HCEC 1CT (cell line): Measurements from ENCODE around the gene NKAIN4.

Experiments
- DNase-seq: peaks from one replicate; pipeline ENCODE4 v3.0.0-alpha.2; 2017

NKAIN4 gene

DNA sequence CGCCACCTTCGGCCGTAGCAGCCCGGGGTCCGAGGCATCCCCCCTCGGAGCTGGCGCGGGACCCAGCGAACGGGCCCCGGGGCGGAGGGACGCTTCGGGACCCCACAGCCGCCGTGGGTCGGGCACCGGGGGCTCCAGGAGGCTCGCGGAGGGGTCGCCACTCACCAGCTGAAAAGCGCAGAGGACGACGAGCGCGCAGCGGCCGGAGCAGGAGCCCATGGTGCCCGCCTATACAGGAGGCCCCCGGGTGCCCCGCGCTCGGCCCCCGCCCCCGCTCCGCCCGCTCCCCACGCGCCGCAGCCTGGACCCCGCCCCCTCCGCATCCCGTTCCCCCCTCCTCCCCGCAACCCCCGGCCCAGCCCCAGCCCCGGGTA, at the start of gene NKAIN4:
Gene NKAIN4 (minus strand): TSS at position 232 of the 374 bp plus-strand sequence. CDS start 13 bp downstream, at position 219.
- no peak for DNase-seq

DNA sequence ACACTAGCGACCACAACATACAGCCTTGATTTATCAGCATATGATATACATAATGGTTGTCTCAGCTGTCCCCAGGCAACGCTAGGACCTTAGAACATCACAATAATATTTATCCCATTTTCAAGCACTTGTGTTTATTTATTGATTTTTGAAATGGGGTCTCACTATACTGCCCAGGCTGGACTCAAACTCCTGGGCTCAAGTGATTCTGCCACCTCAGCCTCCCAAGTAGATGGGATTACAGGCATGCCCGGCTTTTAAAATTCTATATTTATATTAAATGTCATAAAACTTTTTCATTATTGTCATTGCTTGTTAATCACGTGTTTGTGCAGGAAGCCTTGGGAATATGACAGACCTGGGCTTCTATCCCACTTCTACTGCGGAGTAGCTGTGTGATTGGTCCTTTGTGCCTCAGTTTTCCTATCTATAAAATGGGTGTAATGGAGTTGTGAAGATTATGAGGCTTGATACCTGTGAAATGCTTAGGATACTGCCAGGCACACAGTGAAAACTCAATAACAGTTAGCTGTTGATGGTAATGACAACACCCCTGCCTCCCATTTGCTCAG, 48.9 kb upstream of the NKAIN4 start:
- DNase-seq, result no peak

DNA sequence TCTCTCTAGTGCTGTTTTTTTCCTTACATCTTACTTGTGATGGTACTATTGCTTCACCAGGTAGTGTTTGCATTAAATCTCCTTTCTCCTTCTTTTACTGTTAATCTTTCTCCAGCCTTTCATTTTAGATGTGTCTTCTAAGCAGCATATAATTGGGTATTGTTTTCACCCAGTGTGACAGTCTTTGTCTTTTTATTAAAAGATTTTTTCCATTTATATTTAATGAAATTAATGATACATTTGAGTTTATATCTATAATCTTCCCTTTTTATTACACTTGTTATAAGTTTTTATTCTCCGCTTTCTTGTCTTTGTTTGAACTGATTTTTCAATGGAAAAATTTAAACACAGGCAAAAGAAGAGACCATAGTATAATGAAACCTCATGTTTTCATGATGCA, 47.4 kb upstream of the NKAIN4 start:
- no peak for DNase-seq

DNA sequence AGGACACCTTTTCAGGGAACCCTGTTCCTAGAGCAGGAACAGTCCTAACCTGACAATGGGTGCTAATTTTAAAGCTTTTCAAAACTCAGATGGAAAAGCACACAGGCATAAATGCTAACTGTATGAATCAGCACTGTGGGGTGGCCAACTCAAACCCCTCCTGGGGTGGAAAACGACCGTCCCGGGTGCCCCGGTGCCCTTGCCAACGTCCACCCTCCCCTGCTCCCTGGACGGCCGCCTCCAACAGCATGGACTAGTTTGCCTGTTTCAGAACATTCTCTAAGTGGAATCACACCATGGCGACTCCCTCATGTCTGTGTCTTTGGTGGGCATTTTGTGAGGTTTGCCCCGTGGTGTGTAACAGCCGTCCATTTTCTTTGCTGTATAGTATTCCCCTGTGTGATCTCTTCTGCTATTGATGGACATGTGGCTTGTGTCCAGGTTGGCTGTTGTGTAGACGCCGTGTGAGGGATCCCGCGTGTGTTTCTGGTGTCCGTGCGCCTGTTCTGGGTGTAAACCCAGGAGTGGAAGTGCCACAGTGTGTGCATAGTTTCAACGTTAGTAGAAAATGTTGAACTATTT, 44.6 kb upstream of the NKAIN4 start:
- no peak for DNase-seq

DNA sequence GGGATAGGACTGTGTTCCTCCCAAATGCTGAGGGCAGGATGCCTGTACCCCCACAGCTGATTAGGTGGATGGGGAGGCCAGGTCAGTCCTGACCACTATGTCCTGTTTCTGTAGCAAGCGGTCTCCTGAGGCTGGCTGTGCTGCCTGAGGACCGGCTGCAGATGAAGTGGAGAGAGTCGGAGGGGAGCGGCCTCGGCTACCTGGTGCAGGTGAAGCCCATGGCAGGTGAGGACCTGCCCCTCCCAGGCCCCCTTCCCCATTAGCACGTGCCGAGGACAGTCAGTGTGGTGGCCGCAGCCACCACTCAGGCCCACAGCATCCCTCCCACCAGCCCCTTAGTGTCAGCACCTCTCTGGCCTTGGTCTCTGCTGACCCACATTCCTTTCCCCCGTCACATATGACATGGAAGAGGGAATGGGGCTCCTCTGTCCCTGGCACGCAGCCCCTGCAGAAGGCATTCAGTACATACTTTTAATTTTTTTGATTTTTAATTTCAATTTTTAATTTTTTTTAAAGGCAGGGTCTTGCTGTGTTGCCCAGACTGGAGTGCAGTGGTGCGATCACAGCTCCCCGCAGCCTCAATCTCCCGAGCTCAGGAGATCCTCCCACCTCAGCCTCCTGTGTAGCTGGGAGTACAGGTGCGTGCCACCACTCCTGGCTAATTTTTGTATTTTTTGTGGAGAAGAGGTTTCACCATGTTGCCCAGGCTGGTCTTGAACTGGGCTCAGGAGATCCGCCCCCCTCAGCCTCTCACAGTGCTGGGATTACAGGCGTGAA, 43.7 kb upstream of the NKAIN4 start:
- DNase-seq, result no peak

DNA sequence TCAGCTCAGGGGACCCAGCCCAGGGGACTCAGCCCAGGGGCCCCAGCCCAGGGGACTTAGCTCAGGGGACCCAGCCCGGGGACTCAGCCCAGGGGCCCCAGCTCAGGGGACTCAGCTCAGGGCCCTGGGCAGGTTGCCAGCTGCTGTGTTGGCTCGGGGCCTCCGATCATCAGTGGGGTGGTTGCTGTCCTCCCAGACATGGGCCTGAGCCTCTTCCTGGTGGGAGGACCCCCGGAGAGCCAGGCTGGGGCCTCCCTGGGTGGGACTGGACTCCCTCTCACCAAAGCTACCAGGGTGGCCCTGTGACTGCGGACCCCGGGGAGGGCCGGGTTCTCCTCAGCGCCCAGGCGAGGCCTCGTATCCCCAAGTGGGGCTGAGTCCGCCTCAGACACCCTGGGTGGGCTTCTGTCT, 43.1 kb upstream of the NKAIN4 start:
- no peak for DNase-seq

DNA sequence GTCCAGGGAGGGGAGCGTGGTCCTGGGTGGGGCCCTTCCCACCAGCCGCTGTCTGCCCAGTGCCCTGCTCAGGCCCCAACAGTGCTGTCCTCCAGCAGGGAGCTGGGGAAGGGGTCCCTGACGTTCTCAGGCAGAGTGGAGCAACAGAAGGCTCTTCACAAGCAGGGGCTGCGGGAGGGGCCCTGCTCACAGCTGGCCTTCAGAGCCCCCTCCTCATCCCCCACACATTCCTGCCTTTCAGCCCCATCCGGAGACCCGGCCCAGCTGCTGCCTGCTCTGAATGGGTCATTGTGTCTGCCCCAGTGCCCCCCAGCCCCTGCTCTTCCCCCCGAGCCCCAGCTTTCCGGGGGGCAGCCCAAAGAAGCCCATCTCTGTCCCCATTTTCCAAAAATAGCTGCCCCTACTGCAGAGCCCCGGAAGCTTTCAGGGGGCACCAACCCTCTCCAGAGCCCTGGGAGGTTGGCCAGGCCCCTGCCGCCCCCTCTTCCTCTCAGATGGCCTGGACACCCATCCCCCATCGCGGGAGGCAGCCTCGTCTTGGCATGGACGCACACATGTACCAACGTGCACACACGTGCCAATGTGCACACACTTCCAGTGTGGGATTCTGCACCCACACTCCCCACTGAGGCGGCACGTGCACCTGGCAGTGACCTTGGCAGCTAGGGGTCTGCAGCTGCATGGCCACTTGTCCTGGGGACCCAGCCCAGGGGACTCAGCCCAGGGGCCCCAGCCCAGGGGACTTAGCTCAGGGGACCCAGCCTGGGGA, 42.5 kb upstream of the NKAIN4 start:
- no peak for DNase-seq

DNA sequence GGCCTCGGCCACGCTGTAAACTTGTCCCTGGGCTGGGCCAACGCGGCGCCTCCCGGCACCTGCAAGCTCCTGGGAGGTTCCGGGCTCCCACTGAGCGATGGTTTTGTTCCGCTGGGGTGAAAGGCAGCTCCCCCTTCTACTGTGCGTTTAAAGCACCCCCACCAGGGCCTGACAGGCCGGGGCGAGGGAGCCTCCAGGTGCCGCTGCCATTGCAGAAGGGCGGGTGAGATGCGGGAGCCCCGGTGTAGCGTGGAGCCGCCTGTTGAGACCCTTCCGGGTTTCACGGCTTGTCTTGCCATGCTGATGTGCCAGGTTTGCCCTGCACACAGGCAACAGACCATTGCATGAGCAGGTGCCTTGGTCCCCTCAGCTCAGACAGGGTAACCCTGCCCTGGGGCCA, 41.6 kb upstream of the NKAIN4 start:
- DNase-seq, result no peak

DNA sequence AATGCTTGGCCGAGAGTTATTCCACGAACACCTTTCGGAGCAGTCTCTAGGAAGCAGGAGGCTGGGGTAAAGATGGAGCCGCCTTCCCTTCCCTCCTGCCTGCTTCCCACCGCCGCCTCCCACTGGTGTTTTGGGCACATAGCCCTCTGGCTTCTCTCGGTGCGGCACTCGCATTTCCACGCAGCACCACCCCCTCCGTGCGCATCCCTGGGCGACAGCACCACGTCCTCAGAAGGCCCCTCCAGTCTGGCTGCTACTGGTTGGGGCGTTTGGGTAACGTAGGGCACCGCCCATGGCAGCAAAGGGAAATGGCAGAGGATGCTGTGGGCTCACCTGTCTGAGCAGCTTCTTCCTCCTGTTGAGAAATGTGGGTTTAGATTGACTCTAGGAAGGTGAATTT, 41.2 kb upstream of the NKAIN4 start:
- no peak for DNase-seq

DNA sequence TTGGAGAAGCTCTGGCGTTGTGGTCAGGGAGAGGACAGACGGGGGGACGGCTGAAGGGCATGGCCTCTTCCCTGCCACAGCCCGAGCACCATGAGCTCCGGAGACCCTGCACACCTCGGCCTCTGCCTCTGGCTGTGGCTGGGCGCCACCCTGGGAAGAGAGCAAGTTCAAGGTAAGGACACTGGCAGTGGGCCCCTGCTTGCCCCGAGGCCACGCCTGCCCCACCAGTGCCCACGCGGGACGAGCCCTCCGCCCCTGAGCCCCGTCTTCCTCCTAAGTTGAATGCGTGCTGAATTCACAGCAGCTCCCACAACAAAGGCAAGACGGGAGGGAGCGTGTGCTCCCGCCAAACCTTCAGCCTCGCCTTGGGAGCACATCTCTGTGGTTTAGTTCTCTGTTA, 40.8 kb upstream of the NKAIN4 start:
- DNase-seq, result no peak

DNA sequence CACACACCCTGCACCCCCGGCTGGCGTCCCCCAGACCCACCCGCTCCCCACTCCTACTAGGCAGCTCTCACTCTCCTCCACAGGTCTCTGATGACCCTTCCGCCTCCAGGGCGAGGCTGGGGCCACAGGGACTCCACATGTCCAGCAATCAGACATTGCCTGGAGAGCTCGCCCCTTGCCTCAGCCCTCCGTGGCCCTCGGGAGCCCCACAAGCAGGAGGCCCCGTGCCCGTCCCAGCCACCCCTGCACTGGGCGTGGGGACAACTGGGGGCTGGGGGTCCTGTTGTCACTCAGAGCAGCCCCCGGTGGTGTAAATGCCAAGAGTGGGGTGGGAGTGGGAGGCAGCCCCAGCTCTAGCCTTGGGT, 40.3 kb upstream of the NKAIN4 start:
- DNase-seq, result no peak

DNA sequence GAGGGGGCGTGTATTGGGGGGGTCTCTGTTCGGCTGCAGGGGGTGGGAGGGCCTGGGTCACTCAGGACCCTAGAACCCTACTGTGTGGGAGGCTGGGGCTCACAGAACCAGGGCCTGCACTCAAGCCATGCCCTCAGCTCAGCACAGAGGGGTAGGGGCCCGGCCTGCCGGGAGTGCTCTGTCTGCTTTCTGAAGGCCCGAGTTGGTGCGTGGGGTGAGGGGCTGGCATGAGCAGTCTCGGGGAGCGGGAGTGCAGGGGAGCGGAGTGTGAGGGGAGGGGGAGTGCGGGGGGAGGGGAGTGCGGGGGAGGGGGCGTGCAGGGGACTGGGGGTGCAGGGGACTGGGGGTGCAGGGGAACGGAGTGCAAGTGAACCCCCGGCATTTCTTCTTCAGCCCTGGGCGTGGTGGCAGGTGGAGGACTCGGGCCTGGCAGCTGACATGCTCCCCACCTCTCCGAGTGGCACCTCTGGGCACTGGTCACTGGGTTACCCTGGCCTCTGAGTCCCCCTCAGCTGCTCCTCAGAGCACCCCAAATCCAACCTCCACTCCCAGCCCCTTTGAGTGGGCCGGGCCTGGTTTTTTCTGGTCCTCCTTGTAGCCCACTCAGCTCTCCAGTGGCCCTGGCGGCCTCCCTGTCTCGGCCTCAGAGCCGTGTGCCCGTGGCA, 39.7 kb upstream of the NKAIN4 start:
- DNase-seq, result no peak

DNA sequence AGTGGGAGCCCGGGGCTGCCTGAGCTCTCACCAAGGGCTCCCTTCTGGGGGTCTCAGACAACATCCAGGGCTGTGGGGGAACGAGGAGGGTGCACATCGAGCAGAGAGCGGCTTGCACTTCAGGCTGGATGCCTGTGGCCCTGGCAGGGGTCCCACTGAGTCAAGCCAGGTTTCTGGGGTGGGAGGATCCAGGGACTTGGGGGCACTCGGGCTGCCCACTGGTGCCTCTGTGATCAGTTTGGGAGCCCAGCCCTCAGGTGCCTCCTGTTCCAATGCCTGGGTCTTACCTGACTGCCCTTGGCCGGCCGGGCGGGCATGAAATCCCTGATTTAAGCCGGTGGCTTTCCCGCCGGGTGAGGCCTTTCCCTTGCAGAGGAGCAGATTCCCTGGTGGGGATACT, 39.2 kb upstream of the NKAIN4 start:
- no peak for DNase-seq

DNA sequence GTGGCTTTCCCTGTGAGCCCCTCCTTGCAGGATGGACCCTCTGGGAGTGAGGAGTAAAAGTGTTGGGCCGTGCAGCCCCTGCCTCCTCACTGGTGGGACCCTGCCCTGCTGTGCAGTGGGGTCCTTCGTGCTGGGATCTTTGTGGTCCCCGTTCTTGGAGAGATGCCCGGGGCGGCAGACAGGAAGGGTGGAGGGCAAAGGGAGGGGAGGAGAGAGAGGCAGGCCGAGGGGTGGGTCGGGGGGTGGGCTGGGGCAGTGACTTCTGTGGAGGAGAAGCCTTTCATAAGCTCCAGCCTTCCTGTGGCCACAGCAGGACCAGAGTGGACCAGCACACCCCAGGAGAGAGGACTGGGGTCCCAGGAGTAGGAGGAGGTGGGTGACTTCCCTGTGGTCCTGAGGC, 38.6 kb upstream of the NKAIN4 start, which contains the start of gene COL20A1:
Gene COL20A1 (plus strand): TSS at position 283 of the 400 bp plus-strand sequence. CDS start 1,922 bp downstream, outside the sequence.
- DNase-seq, result no peak

DNA sequence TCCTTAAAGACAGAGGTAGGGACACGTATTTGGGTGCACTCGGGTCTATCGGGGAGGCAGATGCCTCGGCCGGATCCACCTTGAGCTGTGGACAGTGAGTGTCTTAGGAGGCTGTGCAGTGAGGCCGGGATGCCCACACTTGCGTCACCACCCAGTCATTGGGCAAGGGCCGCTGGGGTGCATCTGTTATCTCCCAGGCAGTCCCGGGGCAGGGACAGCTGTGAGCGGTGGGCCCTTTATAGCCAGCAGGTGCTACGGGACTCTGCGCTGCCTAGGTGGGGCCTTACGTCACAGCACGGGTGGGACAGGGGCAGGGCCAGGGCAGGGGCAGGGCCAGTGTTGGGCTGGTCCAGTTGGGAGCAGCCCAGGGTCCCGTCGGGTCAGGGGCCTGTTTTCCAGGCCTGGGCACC, 38.0 kb upstream of the NKAIN4 start:
- no peak for DNase-seq

DNA sequence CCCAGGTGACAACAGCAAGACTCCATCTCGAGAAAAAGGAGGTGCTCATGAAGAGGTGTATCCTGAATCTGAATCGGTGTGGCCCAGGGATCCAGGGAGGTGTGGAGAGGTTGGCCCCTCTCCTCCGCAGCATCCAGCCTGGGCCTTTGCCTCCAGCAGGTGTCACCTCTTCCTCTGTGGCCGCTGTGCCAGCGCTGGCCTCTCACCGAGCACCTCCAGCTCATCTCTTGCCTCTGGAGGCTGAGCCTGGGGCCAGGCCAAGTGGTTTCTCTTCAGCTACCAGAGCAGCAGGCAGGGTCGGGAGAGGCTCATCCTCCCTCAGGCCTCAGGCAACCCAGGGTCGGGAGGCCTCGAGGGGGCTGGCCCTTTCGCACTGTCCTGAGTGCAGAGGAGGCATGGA, 37.5 kb upstream of the NKAIN4 start:
- DNase-seq, result no peak

DNA sequence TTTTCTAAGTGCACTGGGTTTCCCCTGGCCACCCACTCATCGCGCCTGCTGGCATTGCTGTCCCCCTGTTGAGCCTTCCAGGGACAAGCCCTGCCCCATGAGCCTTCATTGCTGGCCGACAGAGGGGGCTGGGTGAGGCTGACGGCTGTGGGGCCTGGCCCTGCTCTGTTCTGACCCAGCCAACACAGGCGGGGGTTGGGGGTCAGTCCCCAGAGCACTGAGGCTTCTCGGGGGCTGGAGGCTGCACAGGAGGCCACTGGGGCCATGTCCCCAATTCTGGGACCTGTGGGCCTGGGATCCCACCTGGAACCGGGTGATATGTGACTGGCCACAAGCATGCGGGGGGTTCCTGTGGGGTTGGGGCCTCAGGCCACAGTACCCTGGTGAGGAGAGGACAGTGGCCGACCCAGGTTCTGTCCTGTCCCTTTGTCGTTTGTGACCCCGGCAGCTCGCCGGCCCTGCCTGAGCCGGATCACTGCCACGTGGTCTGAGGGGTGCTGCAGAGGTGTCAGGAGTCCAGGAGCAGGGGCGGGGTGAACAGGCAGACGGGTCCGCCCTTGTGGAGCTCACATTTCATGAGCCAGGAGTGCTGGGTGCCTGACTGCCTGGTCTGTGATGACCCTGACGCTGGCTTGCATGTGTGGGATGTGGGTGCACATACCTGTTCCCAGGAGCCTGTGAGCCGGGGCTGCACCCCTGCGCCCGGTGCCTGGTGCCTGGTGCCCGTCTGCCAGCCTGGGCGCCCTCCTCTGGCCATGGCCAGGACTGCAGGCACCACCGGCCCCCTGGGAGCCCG, 36.6 kb upstream of the NKAIN4 start:
- DNase-seq, result no peak

DNA sequence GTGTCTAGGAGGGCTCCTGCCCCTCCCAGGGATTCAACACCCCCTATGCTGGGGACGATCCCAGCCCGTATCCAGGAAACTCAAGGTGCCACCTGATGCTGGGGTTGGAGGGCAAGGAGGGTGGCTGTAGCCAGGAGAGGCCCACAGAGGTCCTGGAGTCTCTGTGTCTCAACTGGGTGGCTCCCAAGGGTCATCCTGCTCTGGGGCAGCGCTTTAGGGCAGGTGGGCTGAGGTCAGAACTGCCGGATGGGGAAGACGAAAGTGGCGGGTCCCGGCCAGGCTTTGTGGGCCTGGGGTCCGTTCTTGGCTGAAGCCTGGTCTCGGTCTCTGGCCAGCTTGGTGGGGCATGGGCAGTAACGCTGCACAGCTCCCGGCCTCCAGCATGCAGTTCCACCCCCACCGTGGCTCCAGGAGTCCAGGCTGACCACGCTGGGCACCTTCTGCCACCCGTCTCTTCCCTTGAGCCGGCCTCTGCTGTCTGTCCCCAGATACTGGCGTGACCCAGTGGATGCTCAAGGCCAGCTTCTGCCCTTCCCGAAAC, 35.9 kb upstream of the NKAIN4 start:
- no peak for DNase-seq

DNA sequence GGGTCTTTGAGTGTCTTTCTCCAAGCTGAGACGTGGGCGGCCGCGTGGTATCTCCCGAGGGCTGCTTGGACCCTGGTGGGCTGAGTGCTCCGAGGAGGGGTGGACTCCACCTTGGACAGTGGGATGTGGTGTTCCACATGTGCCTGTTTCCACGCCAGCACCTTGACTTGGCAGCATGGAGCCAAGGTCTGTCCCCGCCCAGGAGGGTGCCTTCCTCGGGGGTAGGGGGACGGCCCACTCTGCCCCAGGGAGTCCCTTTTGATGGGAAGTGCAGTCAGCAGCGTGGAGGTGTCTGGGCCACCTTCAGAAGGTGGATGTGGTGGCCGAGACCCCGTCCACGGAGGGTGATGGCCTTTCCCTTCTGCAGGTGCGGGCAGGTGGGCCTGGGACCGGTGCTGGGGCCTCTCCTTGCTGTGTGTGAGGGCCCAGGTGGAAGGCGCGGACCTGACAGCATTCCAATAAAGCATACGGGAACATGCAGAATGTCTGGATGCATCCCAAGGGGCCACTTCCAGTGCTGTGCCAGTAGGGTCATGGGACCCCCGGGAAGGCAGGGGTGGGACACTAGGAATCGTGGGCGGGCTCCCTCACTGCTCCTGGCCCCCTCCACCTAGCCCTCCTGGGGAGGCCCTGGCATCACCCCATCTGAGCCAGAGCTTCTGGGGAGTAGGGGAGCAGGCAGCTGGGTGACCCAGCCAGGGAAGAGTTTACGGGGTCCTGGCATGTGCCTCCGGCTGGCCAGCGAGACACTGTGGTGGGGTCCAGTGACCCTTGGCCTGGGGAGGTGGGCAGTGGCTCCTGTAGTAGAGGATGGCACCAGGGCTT, 35.3 kb upstream of the NKAIN4 start:
- DNase-seq, result no peak

DNA sequence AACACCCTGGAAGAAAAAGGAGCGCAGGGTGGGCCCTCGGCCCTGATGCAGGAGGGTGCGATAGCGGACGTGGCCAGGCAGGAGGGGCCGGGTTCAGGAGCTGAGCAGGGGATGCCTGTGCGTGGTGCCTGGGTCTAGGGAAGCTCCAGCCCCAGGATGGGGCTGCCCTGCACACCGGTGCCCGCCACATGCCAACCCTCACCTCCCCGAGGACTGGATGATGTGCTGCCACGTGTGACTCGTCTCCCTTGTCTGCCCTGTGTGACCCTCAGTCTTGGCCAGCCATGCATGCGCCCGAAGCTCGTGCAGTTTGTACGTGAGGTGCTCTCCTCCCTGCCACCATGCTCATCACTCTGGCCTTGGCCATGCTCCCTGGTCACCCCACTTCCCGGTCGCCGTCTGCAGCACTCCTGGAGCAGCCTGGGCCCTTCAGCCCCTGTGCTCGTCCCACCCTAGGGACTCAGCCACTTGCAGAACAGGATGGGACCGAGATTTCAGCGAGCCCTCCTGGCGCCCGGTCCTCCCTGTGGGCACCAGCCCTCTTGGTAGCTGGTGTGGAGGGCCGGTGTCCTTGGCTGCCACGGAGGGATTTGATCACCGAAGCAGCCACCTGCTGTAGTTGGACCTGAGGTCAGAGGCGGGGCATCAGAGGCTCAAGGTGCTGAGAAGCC, 34.5 kb upstream of the NKAIN4 start:
- DNase-seq, result no peak
